Mammary epithelial cell (primary cell): ENCODE measurements around the gene SLAIN2.

ENCODE experiments used
- EZH2 ChIP-seq: IDR thresholded peaks from 2 replicates; pipeline ENCODE4 v1.6.1; 2012; ENCODE audit warnings: low read length, inconsistent platforms, borderline replicate concordance
- TF ChIP-seq, protein P1 (sequence below), 2 donors: IDR thresholded peaks in 1 of 2; conservative IDR thresholded peaks in 1 of 2; 2 replicates each; pipeline ENCODE4 v1.5.1; 2011 to 2012; ENCODE audit warnings: inconsistent platforms in 2 of 2, low read length in 2 of 2, mild to moderate bottlenecking in 2 of 2, control low read depth in 1 of 2, low read depth in 1 of 2; ENCODE audit not compliant: insufficient read depth in 1 of 2; ENCODE audit errors: extremely low read depth in 1 of 2

DNA sequence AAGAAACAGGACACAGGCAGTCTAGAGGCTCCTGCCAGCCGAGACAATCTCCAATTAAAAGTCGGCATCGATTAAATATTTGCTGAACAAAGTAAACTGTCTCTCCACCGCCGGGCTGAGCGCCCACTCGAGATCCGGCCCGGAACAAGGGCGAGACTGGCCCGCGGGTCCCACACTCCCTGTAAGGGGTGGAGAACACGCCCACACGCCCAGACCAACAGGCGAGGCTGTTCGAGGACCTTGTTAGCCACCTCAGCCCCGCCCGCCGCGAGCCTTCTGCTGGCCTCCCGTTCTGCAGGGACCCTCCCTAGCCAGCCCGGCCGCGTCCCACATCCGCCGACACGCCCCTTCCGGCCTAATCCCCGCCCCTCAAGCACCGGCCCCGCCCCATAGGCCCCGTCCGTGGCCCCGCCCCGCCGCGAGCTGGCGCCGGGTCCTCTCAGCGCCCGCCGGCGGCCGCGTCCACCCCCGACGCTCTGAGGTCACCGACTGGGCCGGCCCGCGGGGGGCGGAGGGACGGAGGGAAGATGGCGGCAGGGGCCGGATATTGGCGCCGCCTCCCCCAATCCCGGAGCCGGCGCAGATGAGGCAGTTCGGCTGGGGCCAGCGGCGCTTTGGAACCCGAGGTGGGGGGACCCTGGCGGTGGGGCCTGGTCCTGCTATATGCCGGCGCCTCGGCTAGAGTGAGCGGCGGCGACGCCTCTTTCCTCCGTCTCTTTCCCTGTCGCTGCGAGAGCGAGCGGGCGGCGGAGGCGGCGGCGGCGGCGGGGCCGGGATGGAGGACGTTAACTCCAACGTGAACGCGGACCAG is at the start of gene SLAIN2:
- TF ChIP-seq, protein P1, sequence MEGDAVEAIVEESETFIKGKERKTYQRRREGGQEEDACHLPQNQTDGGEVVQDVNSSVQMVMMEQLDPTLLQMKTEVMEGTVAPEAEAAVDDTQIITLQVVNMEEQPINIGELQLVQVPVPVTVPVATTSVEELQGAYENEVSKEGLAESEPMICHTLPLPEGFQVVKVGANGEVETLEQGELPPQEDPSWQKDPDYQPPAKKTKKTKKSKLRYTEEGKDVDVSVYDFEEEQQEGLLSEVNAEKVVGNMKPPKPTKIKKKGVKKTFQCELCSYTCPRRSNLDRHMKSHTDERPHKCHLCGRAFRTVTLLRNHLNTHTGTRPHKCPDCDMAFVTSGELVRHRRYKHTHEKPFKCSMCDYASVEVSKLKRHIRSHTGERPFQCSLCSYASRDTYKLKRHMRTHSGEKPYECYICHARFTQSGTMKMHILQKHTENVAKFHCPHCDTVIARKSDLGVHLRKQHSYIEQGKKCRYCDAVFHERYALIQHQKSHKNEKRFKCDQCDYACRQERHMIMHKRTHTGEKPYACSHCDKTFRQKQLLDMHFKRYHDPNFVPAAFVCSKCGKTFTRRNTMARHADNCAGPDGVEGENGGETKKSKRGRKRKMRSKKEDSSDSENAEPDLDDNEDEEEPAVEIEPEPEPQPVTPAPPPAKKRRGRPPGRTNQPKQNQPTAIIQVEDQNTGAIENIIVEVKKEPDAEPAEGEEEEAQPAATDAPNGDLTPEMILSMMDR (conservative IDR thresholded peaks at IDR 0.05 in 1 of 2, IDR thresholded peaks at IDR 0.05 in 1 of 2; ENCODE audit: extremely low read depth in 1 of 2, insufficient read depth in 1 of 2, low read depth in 1 of 2, low read length in 2 of 2): peak in 1 of 2 donors; percentile 37
- no peak for TF ChIP-seq EZH2
